ENCODE data around the gene EPHB1.

Gene EPHB1

DNA sequence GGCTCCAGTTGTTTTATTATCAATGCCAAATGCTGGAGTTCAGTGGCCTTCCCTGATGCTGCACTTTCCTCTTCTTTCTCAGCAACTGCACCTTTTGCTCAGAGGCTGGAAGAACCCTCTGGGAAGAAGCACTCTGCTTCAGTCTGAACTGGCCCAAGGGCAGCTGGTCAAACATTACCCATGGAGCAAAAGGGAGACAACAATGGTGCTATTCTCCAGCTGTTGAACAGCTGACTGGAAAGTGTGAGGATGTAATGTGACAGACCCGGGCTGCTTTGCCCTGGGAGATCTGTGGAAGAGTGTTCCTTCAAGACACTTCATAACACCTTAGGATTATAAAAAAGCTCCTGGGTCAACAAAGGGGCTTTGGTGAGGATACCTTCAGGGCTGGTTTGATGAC, 84.9 kb downstream of the EPHB1 start:
- Mint-ChIP-seq H3K27ac (no peak overlapping the region), H3K27me3 (ENCODE audit: low read depth) (no peaks in the 10 kb centered on the region), H3K36me3 (ENCODE audit: low read depth) (no peaks in the 10 kb centered on the region), H3K9me3 (no peaks in the 10 kb centered on the region), H3K4me1 (ENCODE audit: low read depth) (no peaks in the 10 kb centered on the region), H3K4me3 (no peak overlapping the region)
- no peak for DNase-seq (ENCODE audit: low spot score)

DNA sequence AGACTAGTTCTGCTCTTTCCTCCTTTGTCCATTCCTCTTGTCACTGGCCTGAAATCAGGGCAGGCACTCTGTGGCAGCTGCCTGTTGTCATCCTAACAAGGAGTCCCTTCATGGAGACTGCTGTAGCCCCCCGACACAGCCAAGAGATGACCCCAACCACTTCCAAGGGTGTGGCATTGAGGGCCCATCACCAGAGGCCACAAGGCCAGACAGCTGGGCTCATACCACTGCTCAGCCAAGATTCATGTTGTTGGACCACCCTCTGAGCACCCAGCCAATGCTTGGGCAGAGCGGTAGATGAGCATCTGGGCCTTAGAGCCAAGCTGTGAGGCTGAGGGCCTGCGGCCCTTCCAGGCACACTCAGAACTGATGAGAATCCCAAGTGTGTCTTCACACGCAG, 85.4 kb downstream of the EPHB1 start:
- no peak overlapping the region for H3K27ac Mint-ChIP-seq

DNA sequence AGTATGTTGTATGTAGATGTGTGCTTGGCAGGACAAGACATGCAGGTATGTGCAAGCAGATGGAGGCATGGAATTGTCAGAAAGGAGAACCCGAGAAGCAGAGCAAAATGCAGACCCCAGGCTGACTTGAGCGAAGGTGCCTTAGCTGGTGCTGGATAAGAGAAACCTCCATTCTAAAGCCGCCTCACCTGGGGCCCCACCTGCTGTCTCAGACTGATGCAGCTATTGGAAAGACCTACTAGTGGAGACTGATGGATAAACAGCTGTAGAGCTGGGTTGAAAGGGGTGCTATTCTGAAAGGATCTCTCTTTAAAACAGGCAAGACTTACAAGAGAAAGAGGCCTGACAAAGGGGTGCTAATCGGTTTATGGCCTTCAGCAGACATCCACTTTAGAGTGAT, 86.2 kb downstream of the EPHB1 start:
- peaks cover 5% of the 10 kb centered on the region for H3K4me1 Mint-ChIP-seq (ENCODE audit: low read depth)
- DNase-seq (ENCODE audit: low spot score) = no peak
- H3K27me3 Mint-ChIP-seq (ENCODE audit: low read depth) = no peaks in the 10 kb centered on the region
- no peak overlapping the region for H3K4me3 Mint-ChIP-seq
- no peaks in the 10 kb centered on the region for H3K9me3 Mint-ChIP-seq
- H3K27ac Mint-ChIP-seq = no peak overlapping the region
- H3K36me3 Mint-ChIP-seq (ENCODE audit: low read depth) = no peaks in the 10 kb centered on the region

More for the DNA sequence above, 85.4 kb downstream of the EPHB1 start:
- Mint-ChIP-seq H3K27me3 (ENCODE audit: low read depth) (no peaks in the 10 kb centered on the region), H3K36me3 (ENCODE audit: low read depth) (no peaks in the 10 kb centered on the region), H3K4me1 (ENCODE audit: low read depth) (no peaks in the 10 kb centered on the region), H3K4me3 (no peak overlapping the region), H3K9me3 (no peaks in the 10 kb centered on the region)
- DNase-seq (ENCODE audit: low spot score) = no peak

DNA sequence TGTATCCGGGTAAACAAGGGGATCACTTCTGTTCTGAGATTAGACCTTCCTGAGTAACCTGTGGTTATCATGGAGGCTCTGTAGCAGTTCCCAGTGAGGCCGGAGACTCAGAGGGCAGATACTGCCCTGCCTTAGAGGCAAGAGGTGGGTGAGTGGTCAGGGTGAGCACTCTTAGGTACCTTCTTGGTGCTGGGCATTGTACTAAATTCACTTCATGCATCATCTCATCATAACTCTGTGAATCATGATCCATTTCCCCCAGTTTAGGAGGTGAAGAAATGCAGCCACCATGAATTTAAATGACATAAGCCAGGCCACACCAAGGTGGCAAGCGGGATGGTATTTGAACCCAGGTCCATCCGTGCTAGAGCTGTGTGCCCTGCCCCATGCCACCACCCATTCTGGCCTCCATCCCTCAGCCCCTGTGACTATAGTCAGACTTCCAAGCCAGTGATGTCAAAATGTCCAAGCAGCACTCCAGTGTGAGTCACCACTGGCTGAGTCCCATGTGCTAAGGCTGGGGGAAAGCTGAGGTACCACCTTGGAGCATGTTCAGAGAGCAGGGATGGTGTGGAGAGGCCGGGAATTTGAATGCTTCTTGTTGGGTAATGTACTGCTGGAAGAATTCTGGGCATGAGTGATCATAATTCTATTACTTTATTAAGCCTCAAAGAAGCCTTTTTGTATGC, 88.8 kb downstream of the EPHB1 start:
- Mint-ChIP-seq H3K4me1 (ENCODE audit: low read depth) (peaks cover 5% of the 10 kb centered on the region), H3K27ac (no peak overlapping the region), H3K9me3 (no peaks in the 10 kb centered on the region), H3K36me3 (ENCODE audit: low read depth) (no peaks in the 10 kb centered on the region), H3K27me3 (ENCODE audit: low read depth) (peaks cover 3% of the 10 kb centered on the region), H3K4me3 (no peak overlapping the region)
- no peak for DNase-seq (ENCODE audit: low spot score)

GRCh38 chr3:134885877-134886621, 91.0 kb downstream of the EPHB1 start:
- Mint-ChIP-seq H3K4me3 (no peak overlapping the region), H3K36me3 (ENCODE audit: low read depth) (no peaks in the 10 kb centered on the region), H3K4me1 (ENCODE audit: low read depth) (peaks cover 5% of the 10 kb centered on the region), H3K9me3 (no peaks in the 10 kb centered on the region), H3K27me3 (ENCODE audit: low read depth) (peaks cover 3% of the 10 kb centered on the region), H3K27ac (no peak overlapping the region)
- no peak for DNase-seq (ENCODE audit: low spot score)

- DNase-seq (ENCODE audit: low spot score) = no peak
- Mint-ChIP-seq H3K4me1 (ENCODE audit: low read depth) (peaks cover 5% of the 10 kb centered on the region), H3K36me3 (ENCODE audit: low read depth) (no peaks in the 10 kb centered on the region), H3K4me3 (no peak overlapping the region), H3K27me3 (ENCODE audit: low read depth) (peaks cover 3% of the 10 kb centered on the region), H3K9me3 (no peaks in the 10 kb centered on the region), H3K27ac (no peak overlapping the region)
Observed at GRCh38 chr3:134886991-134887390, 91.9 kb downstream of the EPHB1 start.

- Mint-ChIP-seq H3K27me3 (ENCODE audit: low read depth) (peaks cover 3% of the 10 kb centered on the region), H3K4me3 (no peak overlapping the region), H3K27ac (no peak overlapping the region), H3K4me1 (ENCODE audit: low read depth) (peaks cover 5% of the 10 kb centered on the region), H3K9me3 (no peaks in the 10 kb centered on the region), H3K36me3 (ENCODE audit: low read depth) (no peaks in the 10 kb centered on the region)
- DNase-seq (ENCODE audit: low spot score) = no peak
Observed at GRCh38 chr3:134887536-134887935, 92.5 kb downstream of the EPHB1 start.

DNA sequence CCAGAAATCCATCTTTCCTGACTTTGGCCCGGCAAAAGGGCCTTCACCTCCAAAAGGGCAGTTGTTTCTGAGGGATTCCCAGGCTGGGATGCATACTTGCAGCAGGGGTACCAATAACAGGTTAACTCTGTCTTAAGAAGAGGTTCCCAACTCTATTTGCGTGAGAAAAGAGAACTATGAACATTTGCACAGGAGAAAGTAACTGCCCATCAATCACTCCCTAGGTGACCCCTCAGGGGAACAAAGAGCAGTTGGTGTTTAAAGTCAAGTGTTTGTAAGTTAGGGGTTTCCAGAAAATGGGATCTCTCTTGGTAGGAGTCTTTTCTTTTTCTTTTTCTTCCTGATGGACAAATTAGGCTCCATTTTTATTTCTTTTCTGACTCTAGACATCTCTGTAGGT, 97.3 kb downstream of the EPHB1 start:
- no peak overlapping the region for H3K4me3 Mint-ChIP-seq
- no peaks in the 10 kb centered on the region for H3K9me3 Mint-ChIP-seq
- no peaks in the 10 kb centered on the region for H3K4me1 Mint-ChIP-seq (ENCODE audit: low read depth)
- DNase-seq (ENCODE audit: low spot score) = no peak
- H3K27ac Mint-ChIP-seq = no peak overlapping the region
- H3K36me3 Mint-ChIP-seq (ENCODE audit: low read depth) = no peaks in the 10 kb centered on the region
- peaks cover 2% of the 10 kb centered on the region for H3K27me3 Mint-ChIP-seq (ENCODE audit: low read depth)

DNA sequence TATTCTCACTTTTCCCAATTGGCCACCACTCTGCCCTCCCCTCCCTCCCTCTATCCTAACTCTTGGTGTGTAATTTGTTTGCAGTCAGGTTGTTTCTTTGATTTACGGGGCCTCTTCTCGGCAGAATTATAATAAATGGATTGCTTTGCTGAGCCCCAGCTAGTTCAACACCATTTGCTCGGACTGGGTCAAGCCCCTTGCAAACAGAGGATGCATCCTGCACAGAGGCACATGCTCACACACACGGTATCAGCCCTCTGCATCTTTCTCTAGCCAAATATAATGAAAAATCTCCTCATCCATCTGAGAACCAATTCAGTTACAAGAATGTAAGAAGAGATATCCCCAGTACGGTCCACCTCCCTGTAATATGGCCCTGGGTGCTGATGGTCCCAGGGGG, 97.7 kb downstream of the EPHB1 start:
- H3K27me3 Mint-ChIP-seq (ENCODE audit: low read depth) = peaks cover 2% of the 10 kb centered on the region
- no peak overlapping the region for H3K4me3 Mint-ChIP-seq

DNA sequence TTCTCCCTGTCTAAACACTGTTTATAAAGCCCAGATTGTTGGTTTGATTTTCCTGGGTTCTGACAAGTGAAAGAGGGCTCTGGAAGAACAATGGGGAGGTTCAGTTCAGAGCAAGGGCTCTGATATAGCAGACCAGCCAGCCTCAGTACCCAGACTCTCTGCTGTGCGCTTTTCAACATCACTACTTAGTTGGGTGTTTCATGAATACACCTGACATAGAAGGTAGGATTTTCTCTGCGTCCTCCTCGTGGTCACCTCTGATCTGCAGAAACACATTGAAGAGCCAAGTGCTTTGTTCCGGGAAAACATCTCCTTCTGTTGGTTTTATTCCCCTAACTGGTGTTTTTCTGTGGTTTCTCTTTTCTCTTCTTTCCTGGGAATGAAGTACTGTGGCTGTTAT, 99.5 kb downstream of the EPHB1 start:
- Mint-ChIP-seq H3K4me1 (ENCODE audit: low read depth) (no peaks in the 10 kb centered on the region), H3K36me3 (ENCODE audit: low read depth) (no peaks in the 10 kb centered on the region), H3K27me3 (ENCODE audit: low read depth) (peaks cover 2% of the 10 kb centered on the region), H3K9me3 (no peaks in the 10 kb centered on the region), H3K4me3 (no peak overlapping the region), H3K27ac (no peak overlapping the region)
- DNase-seq (ENCODE audit: low spot score) = no peak

More for the DNA sequence above, 97.7 kb downstream of the EPHB1 start:
- H3K36me3 Mint-ChIP-seq (ENCODE audit: low read depth) = no peaks in the 10 kb centered on the region
- no peak overlapping the region for H3K27ac Mint-ChIP-seq
- H3K4me1 Mint-ChIP-seq (ENCODE audit: low read depth) = no peaks in the 10 kb centered on the region
- DNase-seq (ENCODE audit: low spot score) = no peak
- no peaks in the 10 kb centered on the region for H3K9me3 Mint-ChIP-seq

DNA sequence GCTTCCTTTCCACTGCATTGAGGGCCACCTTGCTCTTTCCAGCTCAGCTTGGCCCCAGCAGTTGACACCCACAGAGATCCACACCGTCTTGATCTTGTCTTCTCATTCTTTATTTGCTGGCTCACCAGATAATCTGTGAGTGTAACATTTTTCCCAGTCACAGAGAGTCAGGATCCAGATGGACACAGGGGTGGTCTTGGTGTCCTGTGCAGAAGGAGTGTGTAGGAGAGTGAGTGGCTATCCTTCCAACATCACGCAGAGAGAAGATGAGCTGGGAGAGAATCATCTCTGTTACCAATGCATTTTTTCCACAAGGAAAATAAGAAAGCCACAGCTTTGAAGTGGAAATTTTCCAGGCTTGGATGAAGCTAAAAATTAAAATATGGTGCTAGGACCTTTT, 100.1 kb downstream of the EPHB1 start:
- H3K27me3 Mint-ChIP-seq (ENCODE audit: low read depth) = peaks cover 4% of the 10 kb centered on the region
- no peaks in the 10 kb centered on the region for H3K9me3 Mint-ChIP-seq
- H3K4me3 Mint-ChIP-seq = no peak overlapping the region
- H3K27ac Mint-ChIP-seq = no peak overlapping the region
- H3K4me1 Mint-ChIP-seq (ENCODE audit: low read depth) = no peaks in the 10 kb centered on the region
- no peak for DNase-seq (ENCODE audit: low spot score)
- no peaks in the 10 kb centered on the region for H3K36me3 Mint-ChIP-seq (ENCODE audit: low read depth)

GRCh38 chr3:134896141-134896540, 101.1 kb downstream of the EPHB1 start:
- peaks cover 8% of the 10 kb centered on the region for H3K27me3 Mint-ChIP-seq (ENCODE audit: low read depth)
- no peaks in the 10 kb centered on the region for H3K4me1 Mint-ChIP-seq (ENCODE audit: low read depth)
- no peak for DNase-seq (ENCODE audit: low spot score)
- H3K27ac Mint-ChIP-seq = no peak overlapping the region
- H3K9me3 Mint-ChIP-seq = no peaks in the 10 kb centered on the region
- H3K4me3 Mint-ChIP-seq = no peak overlapping the region
- no peaks in the 10 kb centered on the region for H3K36me3 Mint-ChIP-seq (ENCODE audit: low read depth)

DNA sequence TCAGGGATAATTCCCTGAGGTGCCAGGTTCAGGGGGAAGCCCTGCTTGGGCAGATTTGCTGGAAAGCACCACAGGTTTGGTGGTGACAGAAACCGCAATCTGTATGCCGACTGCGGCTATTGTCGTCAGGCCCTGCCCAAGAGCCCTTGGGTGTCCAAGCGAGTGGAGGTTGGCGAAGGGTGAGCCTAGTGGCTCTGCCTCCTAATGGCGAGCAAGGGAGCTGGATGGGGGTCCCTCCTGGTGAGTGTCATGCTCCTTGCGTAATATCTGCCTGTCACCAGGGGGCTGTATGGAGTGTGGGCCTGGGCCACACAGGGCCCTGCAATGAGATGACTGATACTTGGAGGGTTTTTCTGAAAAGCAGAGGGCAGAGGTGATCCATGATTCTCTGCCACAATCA, 101.6 kb downstream of the EPHB1 start:
- Mint-ChIP-seq H3K27ac (no peak overlapping the region), H3K4me3 (no peak overlapping the region), H3K27me3 (ENCODE audit: low read depth) (peaks cover 11% of the 10 kb centered on the region), H3K4me1 (ENCODE audit: low read depth) (no peaks in the 10 kb centered on the region), H3K36me3 (ENCODE audit: low read depth) (no peaks in the 10 kb centered on the region), H3K9me3 (no peaks in the 10 kb centered on the region)
- DNase-seq (ENCODE audit: low spot score) = no peak

GRCh38 chr3:134897391-134898141, 102.5 kb downstream of the EPHB1 start:
- peaks cover 15% of the 10 kb centered on the region for H3K27me3 Mint-ChIP-seq (ENCODE audit: low read depth)
- H3K9me3 Mint-ChIP-seq = no peaks in the 10 kb centered on the region
- no peak for DNase-seq (ENCODE audit: low spot score)
- H3K27ac Mint-ChIP-seq = no peak overlapping the region
- H3K36me3 Mint-ChIP-seq (ENCODE audit: low read depth) = no peaks in the 10 kb centered on the region
- H3K4me1 Mint-ChIP-seq (ENCODE audit: low read depth) = no peaks in the 10 kb centered on the region
- no peak overlapping the region for H3K4me3 Mint-ChIP-seq

Data from T-helper 2 cell treated with Interferon-gamma antibody and Interleukin-4, amounts not matched to agents 5 μg/mL and 100 μg/mL, for 36 hours (primary cell).